Endothelial cell of umbilical vein (primary cell): ENCODE results near the gene RAB3C. TPM values are rescaled to one million over a fixed set of nuclear protein-coding genes. Genes with fewer than 3 reads are reported as not detected.

Experiments
- BruUV-seq: library from RNA; stranded (reverse); fragments of 400-500 nt; replicated peaks from 2 replicates; lab custom pipeline; 2021; lab: Mats Ljungman, UMichigan
- CTCF ChIA-PET: fragments of 300-600, 350-600 bp; sonication (Branson Sonifier 250); formaldehyde crosslinking; loops from one replicate; lab custom pipeline; 2021; ENCODE audit warnings: antibody characterized with exemption, inconsistent platforms; lab: Charles Lee
- POLR2A ChIA-PET: fragments of 300-600, 350-600 bp; sonication (Branson Sonifier 250); formaldehyde crosslinking; loops from one replicate; lab custom pipeline; 2021; ENCODE audit warnings: antibody characterized with exemption, inconsistent platforms; lab: Charles Lee
- DNase-seq: peaks from one replicate; pipeline ENCODE4 v3.0.0-alpha.2; 2011; ENCODE audit warnings: low read depth, low spot score
- FAIRE-seq: peaks from 2 replicates; lab custom pipeline; 2011; peaks lifted over from hg19 to GRCh38; lab: Jason Lieb, UNC
- H2AFZ ChIP-seq: 2 replicates; pipeline ENCODE4 v1.6.0; 2012; ENCODE audit warnings: low read depth, low read length, control low read depth, inconsistent platforms
- H3K27ac ChIP-seq: 2 replicates; pipeline ENCODE4 v1.5.1; 2011; ENCODE audit warnings: low read depth, mild to moderate bottlenecking, control low read depth, low read length, moderate library complexity; ENCODE audit not compliant: insufficient read depth
- H3K27me3 ChIP-seq, 2 experiments: 2 replicates each; pipeline versions ENCODE4 v1.6.0 to v1.6.1; 2011; ENCODE audit warnings: low read length in 2 of 2, mixed read lengths in 1 of 2; ENCODE audit not compliant: control insufficient read depth in 2 of 2, insufficient read depth in 2 of 2
- H3K36me3 ChIP-seq, 2 experiments: 2 replicates in 1 of 2; 3 replicates in 1 of 2; pipeline ENCODE4 v1.5.1; 2011; ENCODE audit warnings: low read length in 2 of 2, mild to moderate bottlenecking in 1 of 2, moderate library complexity in 1 of 2; ENCODE audit not compliant: control insufficient read depth in 2 of 2, insufficient read depth in 2 of 2; ENCODE audit errors: extremely low read depth in 1 of 2
- H3K4me1 ChIP-seq: 3 replicates; pipeline ENCODE4 v1.5.1; 2011; ENCODE audit warnings: mild to moderate bottlenecking, low read length; ENCODE audit not compliant: control insufficient read depth, insufficient read depth; ENCODE audit errors: extremely low read depth
- H3K4me2 ChIP-seq: 2 replicates; pipeline ENCODE4 v1.6.1; 2011; ENCODE audit warnings: low read length, control low read depth, mixed read lengths; ENCODE audit not compliant: insufficient read depth
- H3K4me3 ChIP-seq, 3 experiments: fragments of 200-600 bp in 1 of 3; sonication (generic), shearing (Covaris generic) in 1 of 3; replicated peaks in 1 of 3; 2 replicates each; pipeline ENCODE4 v1.5.1; 2011 to 2016; ENCODE audit warnings: control low read depth in 3 of 3, low read length in 3 of 3, mild to moderate bottlenecking in 2 of 3, inconsistent platforms in 1 of 3, low read depth in 1 of 3, moderate library complexity in 1 of 3; ENCODE audit not compliant: insufficient read depth in 1 of 3
- H3K79me2 ChIP-seq: 2 replicates; pipeline ENCODE4 v1.6.0; 2012; ENCODE audit warnings: low read length, inconsistent platforms; ENCODE audit not compliant: control insufficient read depth, insufficient read depth
- H3K9ac ChIP-seq: replicated peaks from 2 replicates; pipeline ENCODE3; 2011; ENCODE audit warnings: low read length, control low read depth; ENCODE audit not compliant: insufficient read depth; ENCODE audit errors: extremely low read depth
- H3K9me1 ChIP-seq: replicated peaks from 3 replicates; pipeline ENCODE4 v1.6.0; 2011; ENCODE audit warnings: mild to moderate bottlenecking, low read length; ENCODE audit not compliant: control insufficient read depth, insufficient read depth; ENCODE audit errors: extremely low read depth
- H3K9me3 ChIP-seq: replicated peaks from 2 replicates; pipeline ENCODE4 v1.5.1; 2012; ENCODE audit warnings: low read length, inconsistent platforms; ENCODE audit not compliant: control insufficient read depth, insufficient read depth
- H4K20me1 ChIP-seq: replicated peaks from 2 replicates; pipeline ENCODE3; 2011; ENCODE audit warnings: mild to moderate bottlenecking, low read length; ENCODE audit not compliant: control insufficient read depth, insufficient read depth; ENCODE audit errors: extremely low read depth
- EZH2 ChIP-seq: IDR thresholded peaks from 2 replicates; pipeline ENCODE4 v1.6.1; 2012; ENCODE audit warnings: borderline replicate concordance, low read depth, mild to moderate bottlenecking, moderate library complexity, low read length, inconsistent platforms; ENCODE audit not compliant: severe bottlenecking
- FOS ChIP-seq: IDR thresholded peaks from 2 replicates; pipeline ENCODE4 v1.6.1; 2011; ENCODE audit warnings: mild to moderate bottlenecking, low read length, moderate library complexity, borderline replicate concordance; ENCODE audit not compliant: insufficient read depth
- GATA2 ChIP-seq: IDR thresholded peaks from 2 replicates; pipeline ENCODE4 v1.7.0; 2011; ENCODE audit warnings: low read depth, mild to moderate bottlenecking, moderate library complexity, mixed read lengths, low read length; ENCODE audit not compliant: insufficient read length, insufficient read depth
- JUN ChIP-seq: IDR thresholded peaks from 2 replicates; pipeline ENCODE4 v1.6.1; 2011; ENCODE audit warnings: borderline replicate concordance, low read depth; ENCODE audit not compliant: insufficient read length, insufficient read depth
- MAX ChIP-seq: IDR thresholded peaks from 2 replicates; pipeline ENCODE4 v1.6.1; 2011; ENCODE audit not compliant: insufficient read depth, insufficient read length
- MYC ChIP-seq: IDR thresholded peaks from one replicate; pipeline ENCODE4 v1.6.1; 2011; ENCODE audit warnings: mild to moderate bottlenecking, low read depth, low read length
- POLR2A ChIP-seq: IDR thresholded peaks from 2 replicates; pipeline ENCODE4 v1.6.1; 2012; ENCODE audit warnings: low read depth, mild to moderate bottlenecking, control low read depth, low read length
- POLR2AphosphoS5 ChIP-seq: IDR thresholded peaks from 2 replicates; pipeline ENCODE4 v1.6.1; 2012; ENCODE audit warnings: low read depth, mild to moderate bottlenecking, control low read depth, low read length, moderate library complexity; ENCODE audit not compliant: insufficient read depth
- dilution Hi-C: fragments of 300-500 bp; cut with MboI; formaldehyde crosslinking; loops from one replicate; pipeline ENCODE4 v1.15.0; 2019; ENCODE audit warnings: low sequenced_read_pairs; ENCODE audit not compliant: extremely low pct_ligation_motif_present
- intact Hi-C: fragments of 100-400 bp; cut with micrococcal nuclease; formaldehyde crosslinking; loops from one replicate; pipeline ENCODE4 v1.10.0; 2022
- polyA plus RNA-seq, 4 experiments: library from polyadenylated mRNA; depleted of rRNA in 3 of 4; stranded (reverse) in 3 of 4; unstranded in 1 of 4; fragments of >200 nt; gene quantifications; 2 replicates each; pipeline versions ENCODE4 v1.2.1 to v1.2.3, GENCODE V29; 2011 to 2012; ENCODE audit warnings: missing spikeins in 1 of 4
- total RNA-seq: library from RNA; stranded (reverse); gene quantifications from 2 replicates; pipeline ENCODE4 v1.2.3, GENCODE V29; 2021

Gene RAB3C
- total and polyA plus RNA-seq, 2 donors (not counting 3 experiments of a cell fraction or from before 2014, with no cell fraction given) = 0.04 to 0.66 TPM

- no peak overlapping the region for H3K27ac ChIP-seq
- BruUV-seq = no TSS peak
- POLR2A ChIA-PET = no interaction called here
- H2AFZ ChIP-seq = no peak overlapping the region
- H3K9me1 ChIP-seq = no peaks in the 10 kb centered on the region
- FAIRE-seq = no peak
- H3K9me3 ChIP-seq = no peaks in the 10 kb centered on the region
- no peak overlapping the region for H3K4me2 ChIP-seq
- no peaks in the 10 kb centered on the region for H3K27me3 ChIP-seq
- CTCF ChIA-PET = interaction anchor here (0.8 to 1.8 kb wide), 6 partner anchors 9 to 129 kb away, joined by 3 to 5 read pairs (median 4); no protein-coding TSS in a partner anchor
- no peak overlapping the region for H3K4me3 ChIP-seq
- peak; percentile 63 for DNase-seq
- no peaks in the 10 kb centered on the region for H3K36me3 ChIP-seq
- no peaks in the 10 kb centered on the region for H3K79me2 ChIP-seq
- no peak overlapping the region for H3K9ac ChIP-seq
- TF ChIP-seq EZH2 (no peak), FOS (no peak), POLR2A (no peak), JUN (no peak), MAX (no peak), POLR2AphosphoS5 (no peak), GATA2 (no peak), MYC (no peak)
- peaks cover 6% of the 10 kb centered on the region for H3K4me1 ChIP-seq
- dilution Hi-C loops (no loop called here), intact Hi-C loops (no loop called here)
- H4K20me1 ChIP-seq = no peaks in the 10 kb centered on the region
Observed at GRCh38 chr5:58628626-58629025, 45.8 kb downstream of the RAB3C start.
